HG03575 (cell line): ENCODE data around the gene LYL1.

Experiments used
- ATAC-seq: cut with Tn5 transposase; IDR thresholded peaks from one replicate; pipeline ENCODE4 v1.9.1; 2021; ENCODE audit not compliant: unreplicated experiment, insufficient number of reproducible peaks, low FRiP score; ENCODE audit errors: extremely low read depth

Gene LYL1

GRCh38 chr19:13115936-13116281 is 13.3 kb upstream of the LYL1 start:
- ATAC-seq = no peak

DNA sequence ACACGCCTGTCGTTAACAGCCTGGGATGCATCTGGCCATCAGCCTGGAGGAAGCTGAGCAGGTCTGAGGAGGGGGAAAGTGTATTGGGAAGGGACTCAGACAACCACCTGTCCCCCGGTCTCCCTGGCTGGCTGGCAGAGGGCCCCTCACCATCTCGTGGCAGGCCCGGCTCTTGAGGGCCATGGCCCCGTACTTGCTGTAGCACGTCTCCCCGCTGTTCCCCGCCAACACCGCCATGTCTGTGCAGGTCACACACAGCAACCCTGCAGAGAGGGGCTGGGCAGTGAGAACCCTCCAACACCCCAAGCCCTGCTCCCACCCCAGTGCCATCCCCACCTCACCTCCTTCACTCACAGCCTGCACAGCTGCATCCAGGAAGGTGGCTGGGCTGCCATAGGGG is 9.9 kb upstream of the LYL1 start:
- ATAC-seq = no peak

GRCh38 chr19:13110099-13110610 is 7.5 kb upstream of the LYL1 start:
- ATAC-seq = no peak

GRCh38 chr19:13109361-13110098 is 6.9 kb upstream of the LYL1 start:
- no peak for ATAC-seq

DNA sequence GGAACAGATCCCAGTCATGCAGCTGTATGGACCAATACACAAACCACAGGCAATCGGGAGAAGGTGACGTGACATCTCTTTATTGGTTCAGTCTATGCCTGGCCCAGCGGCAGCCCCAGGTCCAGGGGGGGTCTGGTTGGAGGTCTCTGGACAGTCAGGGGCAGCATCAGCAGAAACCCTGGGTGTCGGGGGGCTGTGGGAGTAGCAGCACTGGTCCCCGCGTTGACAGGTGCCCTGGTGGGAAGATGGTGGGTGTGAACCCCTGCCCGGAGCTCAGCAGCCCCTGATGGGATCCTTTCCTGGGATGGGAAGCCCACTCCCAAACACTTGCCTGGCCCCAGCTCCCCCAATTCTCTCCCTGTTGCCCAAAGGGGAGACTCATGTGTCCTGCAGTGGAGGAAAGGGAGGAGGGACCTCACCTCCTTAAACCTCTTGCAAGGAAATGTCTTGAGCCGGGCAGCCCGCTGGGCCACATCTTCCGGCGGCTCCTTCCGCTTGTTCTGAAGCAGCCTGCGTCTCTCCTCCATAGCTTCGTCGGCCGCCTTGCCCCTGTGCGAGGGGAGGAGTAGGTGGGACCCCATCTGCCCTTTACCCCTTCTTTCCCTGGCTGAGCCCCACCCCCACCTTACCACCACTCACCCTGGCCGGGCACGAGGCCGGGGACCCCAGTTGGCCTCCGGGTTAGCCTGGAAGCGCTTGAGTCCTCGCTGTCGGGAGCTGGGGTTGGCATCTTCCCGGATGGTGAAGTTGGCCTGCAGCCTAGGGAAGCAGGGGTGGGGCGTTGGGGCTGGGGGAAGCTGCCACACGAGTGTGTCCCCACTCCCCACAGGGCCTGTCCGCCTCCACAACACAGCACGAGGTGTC is 2.4 kb upstream of the LYL1 start:
- no peak for ATAC-seq

GRCh38 chr19:13104360-13104847 is 1.7 kb upstream of the LYL1 start:
- ATAC-seq = no peak

- ATAC-seq = no peak
These were observed 1.1 kb upstream of the LYL1 start for GRCh38 chr19:13103581-13104359.

DNA sequence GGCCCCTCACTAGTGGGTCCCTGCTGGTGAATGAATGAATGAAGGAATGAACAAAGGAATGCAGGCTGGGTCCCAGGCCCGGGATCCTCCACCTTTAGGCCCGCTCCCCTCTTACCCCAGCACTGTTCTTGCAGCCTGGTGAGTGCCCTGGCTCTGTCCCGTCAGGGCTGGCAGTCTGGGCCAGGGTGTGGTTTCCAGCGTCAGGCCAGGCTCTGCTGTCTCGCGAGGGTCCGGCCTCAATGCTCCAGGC is 317 bp downstream of the LYL1 start:
- no peak for ATAC-seq

GRCh38 chr19:13101590-13102415 is 855 bp downstream of the LYL1 start:
- no peak for ATAC-seq

DNA sequence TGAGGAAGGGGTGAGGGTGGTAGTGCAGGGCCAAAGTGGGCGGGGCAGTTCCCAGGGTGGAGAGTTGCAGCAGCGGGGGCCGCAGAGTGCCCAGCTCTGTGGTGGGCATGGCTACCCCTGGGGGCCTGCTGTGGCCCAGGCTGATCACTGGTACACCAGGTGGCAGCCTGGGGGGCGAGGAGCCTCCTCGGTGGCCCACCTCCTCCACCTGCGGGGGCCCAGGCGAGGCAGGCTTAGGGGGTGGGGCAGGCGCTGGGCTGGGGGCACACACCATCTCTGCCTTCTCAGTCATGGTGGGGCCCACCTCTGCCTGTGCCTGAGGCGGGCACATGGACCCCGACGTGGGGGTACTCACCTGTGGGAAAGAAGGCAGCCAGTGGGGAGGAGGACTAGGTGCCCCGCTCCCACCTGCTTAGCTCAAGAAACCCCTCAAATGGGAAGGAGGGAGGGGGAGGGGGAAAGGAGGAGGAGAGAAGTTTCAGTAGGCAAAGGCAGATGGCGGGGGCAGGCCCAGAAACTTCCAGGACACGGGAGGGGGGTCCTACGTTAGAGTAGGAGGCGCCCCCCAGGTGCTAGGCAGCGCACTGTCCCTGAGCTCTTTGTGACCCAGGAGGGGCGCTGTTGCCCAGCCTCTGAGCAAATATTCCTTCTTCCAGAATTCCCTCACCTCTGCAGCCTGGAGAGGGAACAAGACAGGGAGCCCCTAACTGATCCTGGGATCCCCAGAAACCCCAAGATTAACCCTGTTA is 1.6 kb downstream of the LYL1 start:
- no peak for ATAC-seq

DNA sequence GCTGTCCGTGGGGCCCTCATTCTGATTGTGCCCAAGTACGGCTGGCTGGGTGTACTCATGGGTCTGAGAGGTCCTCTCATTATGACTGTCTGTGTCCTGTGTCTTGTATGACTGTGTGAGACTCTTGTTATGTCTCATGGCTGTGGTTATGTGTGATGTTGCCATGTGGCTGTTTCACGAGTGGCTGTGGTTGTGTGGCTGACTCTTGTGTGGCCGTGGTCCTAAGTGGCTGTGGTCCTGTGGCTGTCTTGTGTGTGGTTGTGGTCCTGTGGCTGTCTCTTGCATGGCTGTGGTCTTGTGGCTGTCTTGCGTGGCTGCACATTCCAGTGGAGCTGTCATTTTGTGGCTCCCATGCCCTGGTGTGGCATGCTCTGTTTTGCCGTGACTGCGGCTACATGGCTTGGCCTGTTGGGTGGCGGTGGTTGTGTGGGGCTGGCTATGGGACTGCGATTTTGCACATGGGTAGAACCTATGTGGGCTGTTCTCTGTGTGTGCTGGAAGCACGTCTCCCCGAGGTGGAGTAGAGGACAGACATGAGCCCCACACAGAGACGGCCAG is 2.5 kb downstream of the LYL1 start:
- no peak for ATAC-seq

GRCh38 chr19:13099073-13099999 is 3.3 kb downstream of the LYL1 start:
- no peak for ATAC-seq

GRCh38 chr19:13098277-13099072 is 4.2 kb downstream of the LYL1 start:
- ATAC-seq = no peak

GRCh38 chr19:13097463-13098258 is 5.0 kb downstream of the LYL1 start:
- ATAC-seq = no peak

- no peak for ATAC-seq
These were observed 5.6 kb downstream of the LYL1 start for GRCh38 chr19:13097033-13097462.
